NCI-H1092 (cell line): ENCODE data around the gene DDX21.
A peak's percentile ranks its signal among the peaks of the same experiment; 100 is the strongest.
"Not testable (repeated sequence)": the region's sequence is repeated elsewhere in the genome, so short reads cannot be mapped to it uniquely, and the experiment has no call there.

Source experiments
- DNase-seq: peaks from one replicate; lab custom pipeline; 2025; lab: John Stamatoyannopoulos, UW

The DDX21 gene

GRCh38 chr10:68988530-68989316 is 32.8 kb downstream of the DDX21 start, which contains the start of gene KIFBP:
TSS of gene KIFBP (plus strand) at chr10:68988803. CDS start at chr10:68988833, 30 bp downstream.
- DNase-seq = peak; percentile 91

GRCh38 chr10:68989317-68989990 is 33.5 kb downstream of the DDX21 start:
- no peak for DNase-seq

- no peak for DNase-seq
Measured at GRCh38 chr10:68992636-68993440, 36.9 kb downstream of the DDX21 start.

DNA sequence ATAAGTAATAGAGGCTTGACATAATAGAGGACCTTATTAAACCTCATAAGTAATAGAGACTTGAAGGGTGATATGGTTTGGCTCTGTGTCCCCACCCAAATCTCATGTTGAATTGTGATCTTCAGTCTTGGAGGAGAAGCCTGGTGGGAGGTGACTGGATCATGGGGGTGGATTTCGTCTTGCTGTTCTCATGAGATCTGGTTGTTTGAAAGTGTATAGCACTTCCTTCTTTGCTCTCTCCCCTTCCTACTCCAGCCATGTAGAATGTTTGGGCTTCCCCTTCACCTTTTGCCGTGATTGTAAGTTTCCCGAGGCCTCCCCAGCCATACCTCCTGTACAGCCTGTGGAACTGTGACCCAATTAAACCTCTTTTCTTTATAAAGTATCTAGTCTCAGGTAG is 41.2 kb downstream of the DDX21 start:
- DNase-seq = no peak

- no peak for DNase-seq
Measured at GRCh38 chr10:69004821-69005220, 48.9 kb downstream of the DDX21 start.

DNA sequence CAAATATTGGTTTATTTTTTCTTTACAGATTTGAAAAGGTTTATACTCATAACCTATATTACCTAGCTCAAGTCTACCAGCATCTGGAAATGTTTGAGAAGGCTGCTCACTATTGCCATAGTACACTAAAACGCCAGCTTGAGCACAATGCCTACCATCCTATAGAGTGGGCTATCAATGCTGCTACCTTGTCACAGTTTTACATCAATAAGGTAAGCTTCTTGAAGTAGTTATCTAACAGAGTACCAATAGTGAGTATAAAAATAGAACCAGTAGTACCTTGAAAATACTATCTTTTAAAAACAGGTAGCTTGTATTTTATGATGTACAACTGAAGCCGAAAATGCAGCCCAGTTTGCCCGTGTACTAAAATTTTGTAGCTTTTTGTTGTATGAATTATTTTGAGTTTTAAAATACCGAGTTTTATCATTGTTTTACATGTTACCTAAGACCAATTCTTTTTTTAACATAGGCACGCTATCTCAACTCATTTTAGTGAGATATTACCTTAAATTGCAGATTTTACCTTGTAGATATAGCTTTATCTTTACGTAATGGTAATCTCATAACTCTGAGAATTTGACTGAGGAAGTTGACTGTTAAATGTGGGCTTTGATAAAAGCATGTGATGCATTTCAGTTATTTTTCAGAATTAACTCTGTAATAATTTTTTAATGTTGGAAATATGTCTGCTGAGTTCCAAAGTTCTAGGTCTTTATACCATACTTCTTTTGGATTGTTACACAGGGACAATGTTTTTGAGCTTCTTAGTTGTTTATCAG is 49.9 kb downstream of the DDX21 start:
- no peak for DNase-seq

- no peak for DNase-seq
Measured at GRCh38 chr10:69007260-69007659, 51.3 kb downstream of the DDX21 start.

- DNase-seq = no peak
Measured at GRCh38 chr10:69009360-69009759, 53.4 kb downstream of the DDX21 start.

DNA sequence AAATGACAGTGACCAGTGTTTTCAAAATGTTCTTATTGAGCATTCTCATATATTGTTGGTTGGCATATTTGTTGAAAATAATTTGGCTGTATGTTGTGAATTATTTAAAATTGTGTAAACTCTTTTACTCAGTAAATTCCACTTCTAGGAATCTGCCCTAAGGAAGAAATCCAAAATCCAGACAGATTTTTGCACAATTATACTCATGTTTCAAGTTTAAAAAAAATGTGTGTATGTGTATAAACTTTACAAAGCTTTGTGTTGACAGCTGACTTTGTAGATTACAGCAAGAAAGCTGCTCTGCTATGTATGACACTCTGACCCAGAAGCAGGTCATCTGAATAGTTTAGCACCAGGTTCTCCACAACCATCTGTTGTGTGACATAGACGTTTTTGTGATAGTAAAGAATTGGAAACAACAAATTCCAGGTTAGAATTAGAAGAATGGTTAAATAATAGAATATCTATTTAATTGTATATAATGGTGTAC is 54.2 kb downstream of the DDX21 start:
- DNase-seq = no peak

- not testable (repeated sequence) for DNase-seq
Measured at GRCh38 chr10:69012778-69013177, 56.8 kb downstream of the DDX21 start.

DNA sequence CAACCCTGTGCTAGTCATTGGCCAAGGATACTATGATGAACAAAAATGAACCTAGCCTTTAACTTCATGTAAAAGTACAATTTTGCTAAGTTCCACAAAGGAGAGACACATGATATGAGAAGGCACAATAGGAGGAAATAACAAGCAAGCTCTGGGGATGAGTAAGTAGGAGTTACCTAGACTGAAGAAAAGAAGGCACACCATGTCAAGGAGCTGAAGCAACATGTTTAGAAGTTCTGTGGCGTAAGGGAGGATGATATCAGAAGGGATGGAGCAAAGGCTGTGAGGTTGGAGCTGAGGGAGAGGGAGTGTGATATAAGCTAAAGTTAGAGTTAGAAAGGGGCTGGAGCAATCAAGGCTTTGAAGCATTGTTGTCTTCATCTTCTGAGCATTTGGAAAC is 58.2 kb downstream of the DDX21 start:
- no peak for DNase-seq

- no peak for DNase-seq
Measured at GRCh38 chr10:69018613-69019012, 62.6 kb downstream of the DDX21 start.

- DNase-seq = no peak
Measured at GRCh38 chr10:69022611-69023010, 66.6 kb downstream of the DDX21 start.

DNA sequence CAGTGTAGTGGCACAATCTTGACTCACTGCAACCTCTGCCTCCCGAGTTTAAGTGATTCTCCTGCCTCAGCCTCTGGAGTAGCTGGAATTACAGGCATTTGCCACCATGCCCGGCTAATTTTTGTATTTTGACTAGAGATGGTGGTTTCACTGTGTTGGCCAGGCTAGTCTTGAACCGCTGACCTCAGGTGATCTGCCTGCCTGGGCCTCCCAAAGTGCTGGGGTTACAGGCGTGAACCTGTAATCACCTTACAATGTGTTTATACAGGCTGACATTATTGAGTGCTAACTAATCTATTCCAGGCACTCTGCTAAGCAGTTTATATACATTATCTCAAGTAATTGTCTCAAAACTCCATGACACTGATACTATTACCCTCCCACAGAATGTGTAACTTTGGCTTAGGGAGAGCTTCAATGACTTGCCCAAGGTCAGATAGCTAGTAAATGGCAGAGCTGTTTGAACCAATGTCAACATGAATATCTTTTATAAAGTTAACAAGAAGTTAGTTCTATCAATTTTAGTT is 69.5 kb downstream of the DDX21 start:
- DNase-seq = no peak

DNA sequence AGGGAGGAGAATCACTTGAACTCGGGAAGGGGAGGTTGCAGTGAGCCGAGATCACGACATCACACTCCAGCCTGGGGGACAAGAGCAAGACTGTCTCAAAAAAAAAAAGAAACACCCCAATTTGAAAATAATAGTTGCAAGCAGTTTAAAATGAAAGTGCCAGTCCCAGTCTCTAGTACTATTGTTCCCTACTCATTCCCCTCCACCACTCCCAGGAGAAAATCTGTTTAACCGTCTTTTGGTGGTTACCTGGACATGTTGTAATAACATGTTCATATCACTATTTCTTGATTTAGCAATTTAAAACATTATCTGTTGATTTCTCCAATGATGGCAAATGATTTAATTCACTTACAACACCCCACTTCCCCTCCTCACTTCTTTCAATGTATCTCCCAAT is 77.3 kb downstream of the DDX21 start:
- DNase-seq = no peak
